Epithelial cell of prostate (primary cell): ENCODE data around the gene MKRN2OS.
"Not testable (repeated sequence)": the region's sequence is repeated elsewhere in the genome, so short reads cannot be mapped to it uniquely, and the experiment has no call there.

Experiments used
- DNase-seq: peaks from one replicate; pipeline ENCODE4 v3.0.0-alpha.2; 2011; ENCODE audit warnings: low read depth, low spot score
- H3K27ac ChIP-seq: fragments of 450-650 bp; 2 replicates; pipeline ENCODE4 v1.5.1; 2017; ENCODE audit warnings: mild to moderate bottlenecking

Gene MKRN2OS

DNA sequence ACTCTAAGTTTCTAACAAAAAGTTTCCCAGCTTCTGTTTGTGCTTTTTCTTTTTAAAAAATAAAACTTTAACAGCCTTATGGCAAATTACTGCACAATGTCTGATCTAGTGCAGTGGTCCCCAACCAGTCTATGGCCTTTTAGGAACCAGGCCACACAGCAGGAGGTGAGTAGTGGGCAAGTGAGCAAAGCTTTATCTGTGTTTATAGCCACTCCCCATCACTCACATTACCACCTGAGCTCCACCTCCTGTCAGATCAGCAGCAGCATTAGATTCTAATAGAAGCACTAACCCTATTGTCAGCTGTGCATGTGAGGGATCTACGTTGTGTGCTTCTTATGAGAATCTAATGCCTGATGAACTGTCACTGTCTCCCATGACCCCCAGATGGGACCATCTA, 17.2 kb upstream of the MKRN2OS start:
- no peak overlapping the region for H3K27ac ChIP-seq
- DNase-seq, result no peak

DNA sequence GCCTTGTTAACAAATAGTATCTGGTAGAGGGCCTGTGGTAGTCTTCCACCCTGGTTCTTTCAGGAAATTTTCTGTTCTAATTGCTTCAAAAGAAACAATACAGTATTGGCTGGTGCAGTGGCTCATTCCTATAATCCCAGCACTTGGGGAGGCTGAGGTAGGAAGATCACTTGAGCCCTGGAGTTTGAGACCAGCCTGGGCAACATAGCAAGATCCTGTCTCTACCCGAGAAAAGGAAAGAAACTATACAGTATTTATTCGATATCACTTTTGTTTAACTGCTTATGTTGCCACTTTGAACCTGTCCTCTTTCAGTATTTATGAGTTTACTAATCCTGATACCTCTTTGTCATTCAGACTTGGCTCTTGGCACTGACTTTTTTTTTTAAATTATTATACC, 16.1 kb upstream of the MKRN2OS start:
- DNase-seq, result no peak
- no peak overlapping the region for H3K27ac ChIP-seq

DNA sequence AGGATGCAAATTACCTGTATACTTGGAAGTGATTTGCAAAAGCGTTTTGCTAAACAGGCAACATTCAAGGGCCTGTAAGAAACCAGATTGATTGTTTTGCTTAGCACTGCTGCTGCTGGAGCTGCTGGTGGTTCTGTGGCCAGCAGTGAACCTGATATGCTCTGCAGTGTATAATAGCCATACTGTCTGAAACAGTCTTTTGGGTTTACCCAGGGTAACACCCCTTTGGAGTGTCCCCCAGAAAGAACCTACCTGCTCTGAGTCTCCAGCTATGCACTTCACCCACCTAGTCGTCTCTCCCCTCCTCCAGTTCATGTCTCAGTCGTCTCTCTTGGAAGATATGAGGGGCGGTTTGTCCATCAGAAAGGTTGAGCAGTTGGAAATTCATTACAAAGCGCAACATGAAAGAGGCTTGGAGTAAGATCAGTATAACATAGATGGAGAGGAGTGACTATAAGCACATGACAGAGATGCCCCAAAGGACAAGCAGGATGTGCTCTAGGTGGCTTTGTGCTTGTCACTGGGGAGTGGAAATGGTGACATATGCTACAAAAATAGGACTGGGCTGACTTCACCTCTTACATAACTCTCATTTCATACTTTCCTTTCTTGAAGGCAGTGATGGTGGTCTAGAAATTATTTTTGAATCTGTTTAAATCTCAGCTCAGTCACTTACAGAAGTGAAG, 15.3 kb upstream of the MKRN2OS start:
- H3K27ac ChIP-seq, result no peak overlapping the region
- no peak for DNase-seq

DNA sequence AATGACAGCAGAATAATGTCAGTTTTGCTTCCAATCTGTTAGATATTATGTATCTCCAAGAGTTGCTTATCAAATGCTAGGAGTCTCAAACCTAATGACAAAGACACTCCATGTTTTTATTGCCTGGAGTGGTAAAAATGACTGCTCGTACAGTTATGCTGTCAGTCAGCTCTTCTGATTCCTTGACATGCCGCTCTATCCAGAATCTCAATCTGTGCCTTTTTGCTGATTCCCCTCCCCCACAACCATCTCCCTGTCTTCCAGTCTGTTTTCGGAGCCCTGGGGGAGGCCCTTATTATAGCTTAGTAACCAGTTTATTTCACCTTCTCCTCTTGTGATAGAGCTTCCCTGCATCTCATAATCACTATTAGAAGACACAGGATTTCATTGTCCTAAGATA, 14.2 kb upstream of the MKRN2OS start:
- no peak for DNase-seq
- H3K27ac ChIP-seq, result no peak overlapping the region

DNA sequence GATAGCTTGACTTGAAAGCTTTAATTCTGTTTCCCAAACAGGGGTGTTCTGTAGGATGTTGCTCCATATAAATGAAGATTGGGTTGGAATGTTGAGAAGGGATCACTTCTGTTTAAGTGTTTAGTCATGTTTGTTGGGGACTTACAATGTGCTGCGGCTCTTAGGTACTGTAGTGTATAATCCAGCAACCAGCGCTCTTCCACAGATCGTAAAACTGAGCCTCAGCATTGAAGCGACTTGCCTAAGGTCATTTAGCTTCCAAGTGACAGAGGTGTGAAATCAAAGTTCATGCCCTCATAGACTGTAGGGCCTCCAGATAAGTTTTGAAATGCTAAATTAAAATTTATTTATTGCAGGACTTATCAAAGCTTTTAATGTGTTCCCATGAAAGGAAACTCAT, 13.4 kb upstream of the MKRN2OS start:
- no peak overlapping the region for H3K27ac ChIP-seq
- DNase-seq, result no peak

DNA sequence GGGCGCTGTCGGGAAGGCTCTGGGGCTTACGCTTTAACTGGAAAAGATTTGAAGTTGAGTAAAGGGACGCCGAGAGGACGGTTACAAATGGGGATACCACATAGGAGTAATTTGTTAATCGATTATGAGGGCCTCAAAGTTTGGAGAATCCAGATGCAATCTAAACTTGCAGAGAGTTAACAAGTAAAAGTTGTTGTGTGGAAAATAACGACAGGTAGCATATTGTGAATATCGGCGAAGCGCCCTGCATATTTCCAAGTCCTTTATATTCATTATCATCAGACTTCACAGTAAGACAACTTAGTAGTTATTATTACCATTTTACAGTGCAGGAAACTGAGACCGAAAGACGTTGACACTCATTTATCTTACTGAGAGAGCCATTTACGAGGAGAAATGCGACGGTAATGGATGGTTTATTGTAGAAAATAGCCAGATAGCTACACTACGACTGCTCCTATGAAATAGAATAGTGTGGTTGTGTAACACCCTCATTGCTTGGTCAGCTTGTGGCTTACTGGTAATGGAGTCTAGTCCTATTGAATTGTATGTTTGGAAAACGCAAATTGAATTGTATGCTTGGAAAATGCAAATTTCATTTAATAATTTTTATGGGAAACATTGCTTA, 12.3 kb upstream of the MKRN2OS start:
- no peak for DNase-seq
- H3K27ac ChIP-seq, result peak overlapping the region; percentile 90

DNA sequence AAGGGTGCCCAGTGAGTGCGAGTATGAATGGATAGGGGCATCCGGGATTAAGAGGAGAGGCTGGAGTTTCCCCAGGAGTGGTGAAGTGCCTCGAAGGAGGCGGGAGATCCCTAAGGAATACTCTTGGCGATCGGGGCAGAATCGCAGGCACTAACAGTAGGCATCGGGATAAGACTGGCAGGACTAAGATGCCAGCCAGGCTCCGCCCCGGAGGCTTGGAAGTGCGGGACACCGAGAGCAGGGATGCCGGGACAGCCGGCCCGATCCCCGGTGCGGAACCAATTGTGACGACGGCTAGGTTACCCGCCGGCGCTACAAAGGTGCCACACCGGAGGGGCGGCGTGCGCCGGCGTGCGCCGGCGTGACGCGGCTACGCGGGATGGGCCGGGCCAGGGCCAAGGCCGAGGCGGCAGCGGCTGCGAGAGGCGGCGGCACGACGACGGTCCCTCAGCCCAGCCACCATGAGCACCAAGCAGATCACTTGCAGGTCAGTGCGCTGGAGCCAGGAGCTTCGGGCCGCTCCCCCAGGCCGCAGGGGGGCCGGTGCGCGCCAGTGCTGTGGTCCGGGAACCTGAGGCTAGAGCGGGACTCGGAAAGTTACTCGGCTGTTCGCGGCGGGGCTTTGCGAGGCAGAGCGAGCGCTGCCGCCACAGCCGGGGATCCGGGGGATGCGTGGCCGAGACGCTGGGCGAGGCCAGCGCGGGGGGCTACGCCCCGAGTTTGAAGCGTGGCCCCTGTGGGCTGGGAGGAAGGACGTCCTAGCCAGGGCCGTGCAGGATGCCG, 11.6 kb upstream of the MKRN2OS start, which contains the start of gene MKRN2:
Gene MKRN2 (plus strand): TSS at position 398 of the 783 bp plus-strand sequence. CDS start 64 bp downstream, at position 462.
- peak within 1 kb of the TSS; percentile 90 for H3K27ac ChIP-seq
- DNase-seq, result peak; percentile 18

DNA sequence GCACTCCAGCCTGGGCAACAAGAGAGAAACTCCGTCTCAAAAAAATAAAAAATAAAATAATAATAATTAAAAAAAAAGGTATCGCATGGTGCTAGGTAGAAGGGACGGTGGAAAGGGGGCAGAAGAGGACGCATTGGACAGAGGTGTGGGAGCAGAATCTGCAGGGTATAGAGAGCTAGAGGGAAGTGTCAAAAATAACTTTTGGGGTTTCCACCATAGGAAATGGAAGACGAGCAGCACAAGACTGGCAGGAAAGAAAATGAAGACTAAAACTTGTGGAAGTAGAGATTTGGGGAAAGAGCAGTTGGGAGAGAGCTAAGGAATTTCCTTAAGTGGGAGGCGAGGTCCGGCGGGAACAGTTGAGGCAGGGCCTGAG, 11.0 kb upstream of the MKRN2OS start:
- no peak for DNase-seq
- peak overlapping the region; percentile 90 for H3K27ac ChIP-seq

DNA sequence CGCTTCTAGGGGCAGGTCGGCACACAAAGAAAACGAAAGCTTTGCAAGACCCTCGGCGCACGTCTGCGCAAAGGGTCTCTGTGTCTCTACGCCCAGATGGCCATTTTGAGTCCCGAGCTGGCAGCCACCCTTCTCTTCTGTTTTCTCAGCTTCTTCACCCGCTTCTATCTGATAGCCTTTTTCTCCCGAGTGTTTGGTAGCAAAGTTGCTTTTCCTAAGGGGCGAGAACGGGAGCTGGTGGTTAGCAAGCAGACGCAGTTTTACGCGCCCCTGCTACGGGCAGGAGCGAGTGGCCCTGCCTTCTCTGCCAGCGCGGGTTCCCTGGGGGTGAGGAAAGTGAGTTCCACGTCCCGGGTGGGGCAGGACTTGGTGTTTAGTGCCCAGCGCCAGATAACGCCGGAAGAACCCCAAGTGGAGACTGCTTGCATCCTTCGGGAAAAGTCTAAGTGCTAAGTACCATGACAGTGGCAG, 8.7 kb upstream of the MKRN2OS start:
- no peak overlapping the region for H3K27ac ChIP-seq
- no peak for DNase-seq

DNA sequence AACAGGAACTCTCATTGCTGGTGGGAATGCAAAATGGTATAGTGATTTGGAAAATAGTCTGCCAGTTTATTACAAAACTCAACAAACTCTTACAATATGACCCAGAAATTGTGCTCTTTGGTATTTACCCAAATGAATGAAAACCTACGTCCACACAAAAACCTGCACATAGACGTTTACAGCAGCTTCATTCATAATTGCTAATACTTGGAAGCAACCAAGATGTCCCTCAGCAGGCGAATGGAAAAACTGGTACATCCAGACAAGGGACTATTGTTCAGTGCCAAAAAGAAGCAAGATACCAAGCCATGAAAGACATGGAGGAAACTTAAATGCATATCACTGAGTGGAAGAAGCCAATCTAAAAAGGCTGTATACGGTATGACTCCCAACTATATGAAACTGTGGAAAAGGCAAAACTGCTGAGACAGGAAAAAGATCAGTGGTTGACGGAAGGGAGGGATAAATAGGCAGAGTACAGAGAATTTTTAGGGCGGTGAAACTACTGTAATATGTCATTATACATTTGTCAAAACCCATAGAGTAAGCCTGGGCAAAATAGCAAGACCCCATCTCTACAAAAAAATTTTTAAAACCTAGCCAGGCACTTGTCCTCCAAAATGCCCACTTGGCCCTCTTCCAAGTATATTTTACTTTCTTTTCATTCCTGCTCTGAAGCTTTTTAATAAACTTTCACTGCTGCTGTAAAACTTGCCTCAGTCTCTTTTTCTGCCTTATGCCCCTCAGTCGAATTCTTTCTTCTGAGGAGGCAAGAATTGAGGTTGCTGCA, 4.9 kb upstream of the MKRN2OS start:
- no peak for DNase-seq
- H3K27ac ChIP-seq, result no peak overlapping the region

DNA sequence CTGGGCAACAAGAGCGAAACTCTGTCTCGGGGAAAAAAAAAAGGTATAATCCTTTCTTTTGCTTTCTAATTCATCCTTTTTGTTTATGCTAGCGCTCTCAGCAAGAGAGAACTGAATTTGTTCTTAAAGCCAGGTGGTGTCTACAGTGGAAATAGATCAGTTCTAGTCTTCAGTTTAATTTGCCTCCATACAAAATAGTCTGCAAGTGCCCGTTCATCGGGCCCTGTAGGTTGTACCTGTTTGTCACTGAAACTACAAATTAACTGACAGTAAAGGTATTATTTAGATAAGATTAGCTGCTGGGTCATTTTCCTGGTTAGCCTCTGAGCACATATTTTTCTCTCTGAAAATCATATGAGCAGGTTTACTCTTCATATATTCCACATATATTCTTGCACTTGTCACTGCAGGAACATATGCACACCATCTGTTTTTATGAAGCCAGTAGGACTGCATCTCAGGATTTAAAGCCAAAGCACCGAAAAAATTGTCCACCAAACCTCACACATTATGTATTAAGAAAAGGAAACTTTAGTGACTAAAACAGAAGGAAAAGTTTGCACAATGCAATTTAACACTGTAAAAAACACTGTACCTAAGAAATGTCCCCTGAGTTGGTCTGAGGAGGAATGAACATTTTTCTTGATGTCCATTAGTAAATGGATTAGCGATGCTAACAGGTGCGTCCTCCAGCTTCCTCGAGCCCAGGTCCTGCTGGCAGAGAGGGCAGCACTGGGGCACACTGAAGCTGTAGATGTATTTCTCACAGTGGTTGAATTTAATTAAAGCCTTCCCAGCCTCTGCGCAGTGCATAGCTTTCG, 437 bp downstream of the MKRN2OS start:
- DNase-seq, result no peak
- peak overlapping the region; percentile 51 for H3K27ac ChIP-seq

DNA sequence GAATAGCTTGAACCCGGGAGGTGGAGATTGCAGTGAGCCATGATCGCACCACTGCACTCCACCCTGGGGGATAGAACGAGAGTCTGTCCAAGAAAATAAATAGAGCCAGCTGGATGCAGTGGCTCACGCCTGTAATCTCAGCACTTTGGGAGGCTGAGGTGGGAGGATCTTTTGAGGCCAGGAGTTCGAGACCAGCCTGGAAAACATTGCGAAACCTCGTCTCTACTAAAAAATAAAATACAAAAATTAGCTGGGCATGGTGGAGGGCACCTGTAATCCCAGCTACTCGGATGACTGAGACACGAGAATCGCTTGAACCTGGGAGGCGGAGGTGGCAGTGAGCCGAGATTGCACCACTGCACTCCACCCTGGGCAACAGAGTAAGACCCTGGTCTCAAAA, 1.8 kb downstream of the MKRN2OS start:
- H3K27ac ChIP-seq, DNase-seq: not testable (repeated sequence)

DNA sequence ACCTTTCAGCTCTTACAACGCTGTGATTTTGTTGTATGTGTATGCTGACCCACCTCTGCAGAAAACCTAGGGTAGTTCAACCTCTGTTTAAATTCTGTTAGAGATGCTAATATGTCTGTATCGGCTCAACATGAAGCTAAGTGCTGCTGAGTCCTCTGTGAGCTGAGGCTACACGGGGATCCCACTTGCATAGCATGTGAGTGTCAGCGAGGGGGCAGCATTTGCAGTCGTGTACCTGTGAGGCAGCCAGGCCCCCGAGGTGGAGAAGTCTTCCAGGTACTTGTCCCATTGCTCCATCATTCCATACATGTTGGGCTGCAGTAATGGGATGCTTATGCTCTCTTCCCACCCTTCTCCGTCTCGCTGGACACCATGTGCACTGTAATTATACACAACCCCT, 3.7 kb downstream of the MKRN2OS start:
- H3K27ac ChIP-seq, result no peak overlapping the region
- no peak for DNase-seq

DNA sequence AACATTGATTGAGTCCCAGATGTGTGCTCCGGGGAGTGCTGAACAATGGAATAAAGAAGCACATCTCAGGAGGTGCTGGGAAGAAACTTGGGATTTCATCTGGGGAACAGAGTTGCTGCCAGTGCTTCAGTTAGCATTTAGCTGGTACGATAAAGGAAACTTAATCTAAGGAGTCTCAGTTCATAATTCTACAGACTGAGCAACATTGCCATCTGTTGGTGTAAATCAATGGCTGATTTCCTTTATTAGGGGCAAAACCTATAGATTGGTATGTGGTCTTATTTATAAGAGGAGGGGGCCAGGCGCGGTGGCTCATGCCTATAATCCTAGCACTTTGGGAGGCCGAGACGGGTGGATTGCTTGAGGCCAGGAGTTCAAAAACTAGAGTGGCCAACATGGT, 8.9 kb downstream of the MKRN2OS start:
- no peak for DNase-seq
- no peak overlapping the region for H3K27ac ChIP-seq

DNA sequence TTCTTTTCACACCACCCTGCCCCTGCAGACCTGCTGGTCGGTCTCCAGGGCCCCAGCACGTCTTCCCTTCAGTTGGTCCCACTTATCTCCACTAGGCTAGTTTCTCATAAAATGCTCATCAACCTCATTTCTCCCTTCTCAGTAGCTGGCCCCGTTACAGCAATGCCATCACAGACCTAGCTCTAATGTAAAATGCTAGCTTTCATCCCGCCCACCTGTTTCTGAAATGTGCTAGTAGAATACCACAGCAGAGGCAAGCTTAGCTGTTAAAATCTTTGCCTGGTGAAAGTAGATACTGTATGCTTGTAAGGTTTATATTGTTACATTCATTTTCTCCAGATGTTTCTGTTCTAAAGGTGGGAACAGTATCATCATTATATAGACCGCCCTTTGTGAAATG, 13.1 kb downstream of the MKRN2OS start:
- H3K27ac ChIP-seq, result no peak overlapping the region
- DNase-seq, result no peak

DNA sequence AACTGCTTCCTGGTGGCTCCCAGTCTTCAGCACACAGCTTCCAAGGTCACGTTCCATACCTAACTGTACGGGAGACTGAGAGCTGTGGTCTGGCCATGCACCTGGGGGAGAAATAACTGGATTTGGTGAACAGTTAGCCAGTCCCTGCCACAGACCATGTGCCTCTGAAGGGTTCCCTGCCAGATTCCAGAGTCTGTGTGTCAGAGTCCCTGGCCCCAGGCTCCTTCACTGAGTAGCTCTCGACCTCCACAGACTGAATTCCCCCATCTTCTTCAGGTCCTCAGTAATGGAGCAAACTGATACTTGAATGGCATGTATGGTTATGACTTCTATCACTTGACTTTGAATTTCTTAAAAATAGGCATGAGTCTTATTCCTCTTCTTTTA, 17.5 kb downstream of the MKRN2OS start:
- no peak for DNase-seq
- H3K27ac ChIP-seq, result no peak overlapping the region

DNA sequence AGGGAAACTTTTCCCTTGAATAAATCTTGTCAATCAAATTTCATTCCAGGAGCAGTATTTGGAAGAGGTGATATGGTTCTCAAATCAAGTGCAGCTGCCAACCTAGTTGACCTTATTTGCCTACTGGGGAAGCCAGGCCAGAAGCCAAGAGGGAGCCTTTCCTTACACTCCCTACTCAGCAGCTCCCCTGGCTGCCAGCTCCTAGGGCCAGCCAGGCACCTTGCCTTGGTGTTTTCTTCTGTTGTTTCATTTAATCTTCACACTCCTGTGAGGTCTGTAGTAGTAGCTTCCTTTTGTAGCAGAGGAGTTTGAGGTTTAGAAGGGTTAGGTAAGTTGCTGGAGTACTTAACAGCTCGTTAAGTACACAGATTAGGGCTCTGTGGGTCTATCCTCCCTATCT, 22.6 kb downstream of the MKRN2OS start:
- no peak overlapping the region for H3K27ac ChIP-seq
- DNase-seq, result no peak

DNA sequence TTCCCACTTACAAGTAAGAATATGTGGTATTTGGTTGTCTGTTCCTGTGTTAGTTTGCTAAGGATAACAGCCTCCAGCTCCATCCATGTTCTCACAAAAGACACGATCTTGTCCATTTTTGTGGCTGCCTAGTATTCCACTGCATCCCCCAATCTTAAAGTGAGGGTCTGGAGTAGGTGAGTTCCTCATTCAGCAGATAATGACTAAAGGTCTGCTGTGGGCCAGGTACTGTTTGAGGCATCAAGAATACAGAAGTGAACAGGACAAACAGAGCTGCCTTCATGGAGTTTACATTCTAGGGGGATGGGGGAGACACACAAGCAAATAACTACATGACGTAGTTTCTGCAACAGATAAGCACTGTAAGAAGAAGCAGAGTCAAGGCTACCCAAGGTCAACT, 24.3 kb downstream of the MKRN2OS start:
- DNase-seq, result no peak
- no peak overlapping the region for H3K27ac ChIP-seq

DNA sequence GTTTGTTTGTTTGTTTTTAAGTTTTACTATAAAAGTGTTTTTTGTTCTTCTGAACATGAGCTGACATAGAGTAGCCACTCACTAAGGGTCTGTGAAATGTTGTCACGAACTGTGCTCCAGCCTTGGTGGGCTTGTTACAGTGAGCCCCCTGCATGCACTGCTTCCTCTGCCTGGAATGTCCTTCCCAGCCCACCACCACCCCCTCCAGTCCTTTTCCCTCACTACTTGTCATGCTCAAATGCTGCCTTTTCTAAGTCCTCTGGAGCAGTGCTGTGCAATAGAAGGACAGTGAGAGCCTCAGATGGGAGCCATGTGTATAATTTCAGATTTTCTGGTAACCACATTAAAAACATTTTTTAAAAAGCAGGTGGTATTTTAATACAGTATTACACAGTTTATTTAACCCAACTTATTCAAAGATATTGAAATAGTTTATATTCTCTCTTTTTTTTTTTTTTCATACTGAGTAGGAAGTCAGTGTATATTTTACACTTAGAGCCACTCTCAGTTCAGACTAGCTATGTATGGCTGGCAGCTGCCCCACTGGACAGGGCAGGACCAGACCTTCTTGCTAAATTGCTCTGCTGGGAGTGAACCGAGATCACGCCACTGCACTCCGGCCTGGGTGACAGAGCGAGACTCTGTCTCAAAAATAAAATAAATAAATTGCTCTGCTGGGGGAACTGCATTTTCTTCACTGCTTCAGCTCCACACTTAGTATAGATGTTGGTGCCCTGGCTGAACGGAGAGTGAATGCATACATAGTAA, 26.9 kb downstream of the MKRN2OS start:
- H3K27ac ChIP-seq, result no peak overlapping the region
- no peak for DNase-seq
